Measurements from ENCODE around the gene GOSR2. TPM values are rescaled to one million over a fixed set of nuclear protein-coding genes. Genes with fewer than 3 reads are reported as not detected.

GOSR2 gene
- total and polyA plus RNA-seq, 7 donors: 21.6 to 47.0 (median 35.0) TPM

GRCh38 chr17:46930051-46930450 lies 7.1 kb downstream of the GOSR2 start:
- DNase-seq: no peak
- Histone ChIP-seq H3K27ac (no peak overlapping the region), H3K4me1 (peaks cover 0 to 26% (median 10%) of the 10 kb centered on the region in 4 donors), H3K4me3 (no peak overlapping the region), H3K36me3 (peaks cover 22 to 58% (median 39%) of the 10 kb centered on the region in 4 donors), H3K9me3 (no peaks in the 10 kb centered on the region), H3K27me3 (no peaks in the 10 kb centered on the region)
- TF ChIP-seq POLR2AphosphoS5 (IDR thresholded peaks at IDR 0.05) (no peak), POLR2A (IDR thresholded peaks at IDR 0.05) (no peak), EP300 (IDR thresholded peaks at IDR 0.05) (no peak), CTCF (IDR thresholded peaks at IDR 0.05) (no peak)
- WGBS, 2 donors: 92 to 96% methylated on average over 4 of the region's 4 CpGs
- intact Hi-C loops (cut with DNase I): no loop called here

- no peaks in the 10 kb centered on the region for H3K27me3 ChIP-seq
- intact Hi-C loops (cut with DNase I): no loop called here
- no peaks in the 10 kb centered on the region for H3K9me3 ChIP-seq
- 89 to 91% methylated on average over 4 of the region's 4 CpGs for WGBS, 2 donors
- no peak overlapping the region for H3K27ac ChIP-seq
- H3K4me1 ChIP-seq: peaks cover 0 to 17% (median 2%) of the 10 kb centered on the region in 4 donors
- TF ChIP-seq EP300 (IDR thresholded peaks at IDR 0.05) (no peak), POLR2AphosphoS5 (IDR thresholded peaks at IDR 0.05) (no peak), CTCF (IDR thresholded peaks at IDR 0.05) (no peak), POLR2A (IDR thresholded peaks at IDR 0.05) (no peak)
- no peak for DNase-seq
- H3K36me3 ChIP-seq: peaks cover 22 to 74% (median 51%) of the 10 kb centered on the region in 4 donors
- H3K4me3 ChIP-seq: no peak overlapping the region
These were observed 8.6 kb downstream of the GOSR2 start for GRCh38 chr17:46931596-46931995.

GRCh38 chr17:46935658-46936266 lies 12.8 kb downstream of the GOSR2 start:
- Histone ChIP-seq H3K4me1 (no peaks in the 10 kb centered on the region), H3K4me3 (no peak overlapping the region), H3K36me3 (peaks cover 30 to 99% (median 76%) of the 10 kb centered on the region in 4 donors), H3K9me3 (no peaks in the 10 kb centered on the region), H3K27ac (no peak overlapping the region), H3K27me3 (no peaks in the 10 kb centered on the region)
- no peak for TF ChIP-seq POLR2AphosphoS5 (IDR thresholded peaks at IDR 0.05)
- no peak for DNase-seq
- 48 to 84% methylated on average over 7 of the region's 7 CpGs for WGBS, 2 donors
- intact Hi-C loops (cut with DNase I): no loop called here

- Histone ChIP-seq H3K36me3 (peaks cover 8 to 48% (median 34%) of the 10 kb centered on the region in 4 donors), H3K4me1 (peaks cover 0 to 24% (median 18%) of the 10 kb centered on the region in 4 donors), H3K9me3 (no peaks in the 10 kb centered on the region), H3K27ac (no peak overlapping the region), H3K4me3 (no peak overlapping the region), H3K27me3 (no peaks in the 10 kb centered on the region)
- 42 to 45% methylated on average over 7 of the region's 7 CpGs for WGBS, 2 donors
- TF ChIP-seq EP300 (IDR thresholded peaks at IDR 0.05) (no peak), CTCF (IDR thresholded peaks at IDR 0.05) (peak in 3 of 4 experiments; percentile 58 to 68 (median 62))
- intact Hi-C loops (cut with DNase I): no loop called here
- DNase-seq: peak; percentile 80
These were observed 17.9 kb downstream of the GOSR2 start for GRCh38 chr17:46940692-46941404.

- no peak for DNase-seq
- 68 to 70% methylated on average over 10 of the region's 10 CpGs for WGBS, 2 donors
- Histone ChIP-seq H3K9me3 (no peaks in the 10 kb centered on the region), H3K36me3 (peaks cover 8 to 30% (median 25%) of the 10 kb centered on the region in 4 donors), H3K27me3 (no peaks in the 10 kb centered on the region), H3K4me1 (peaks cover 0 to 24% (median 18%) of the 10 kb centered on the region in 4 donors), H3K4me3 (no peak overlapping the region), H3K27ac (no peak overlapping the region)
- TF ChIP-seq EP300 (IDR thresholded peaks at IDR 0.05) (no peak), CTCF (IDR thresholded peaks at IDR 0.05) (peak; percentile 20 to 70 (median 54))
- intact Hi-C loops (cut with DNase I): loop anchor here (1.0 kb wide), 1 partner anchor 58 kb away; no protein-coding TSS in a partner anchor
These were observed 19.7 kb downstream of the GOSR2 start for GRCh38 chr17:46942441-46943217.

All from sigmoid colon (tissue), 7 donors.